GM19452 (cell line): ENCODE measurements around the gene ADRB1.
A peak's percentile ranks its signal among the peaks of the same experiment; 100 is the strongest.

Source experiments
- ATAC-seq: cut with Tn5 transposase; IDR thresholded peaks from one replicate; pipeline ENCODE4 v1.9.1; 2021; ENCODE audit not compliant: unreplicated experiment

The ADRB1 gene

GRCh38 chr10:114043532-114044246 is at the start of gene ADRB1:
ADRB1 (plus strand) TSS chr10:114043866; CDS start chr10:114044133, 267 bp downstream.
- ATAC-seq: no peak

GRCh38 chr10:113995201-113995600 is 48.5 kb upstream of the ADRB1 start:
- ATAC-seq: no peak

- no peak for ATAC-seq
These were observed 46.2 kb upstream of the ADRB1 start for GRCh38 chr10:113997428-113997827.

- no peak for ATAC-seq
These were observed 44.1 kb upstream of the ADRB1 start for GRCh38 chr10:113999531-113999930.

- ATAC-seq: no peak
These were observed 43.1 kb upstream of the ADRB1 start for GRCh38 chr10:114000457-114001010.

GRCh38 chr10:114002422-114002821 is 41.2 kb upstream of the ADRB1 start:
- no peak for ATAC-seq

GRCh38 chr10:114003161-114003941 is 40.3 kb upstream of the ADRB1 start:
- no peak for ATAC-seq

GRCh38 chr10:114009281-114009996 is 34.2 kb upstream of the ADRB1 start:
- no peak for ATAC-seq

- ATAC-seq: no peak
These were observed 33.4 kb upstream of the ADRB1 start for GRCh38 chr10:114010316-114010715.

GRCh38 chr10:114012650-114013049 is 31.0 kb upstream of the ADRB1 start:
- ATAC-seq: no peak

GRCh38 chr10:114015708-114016107 is 28.0 kb upstream of the ADRB1 start:
- ATAC-seq: no peak

GRCh38 chr10:114017271-114017670 is 26.4 kb upstream of the ADRB1 start:
- ATAC-seq: no peak

GRCh38 chr10:114017873-114018272 is 25.8 kb upstream of the ADRB1 start:
- no peak for ATAC-seq

GRCh38 chr10:114019226-114019625 is 24.4 kb upstream of the ADRB1 start:
- no peak for ATAC-seq

GRCh38 chr10:114021154-114021553 is 22.5 kb upstream of the ADRB1 start:
- ATAC-seq: no peak

- no peak for ATAC-seq
These were observed 21.7 kb upstream of the ADRB1 start for GRCh38 chr10:114021717-114022680.

- ATAC-seq: no peak
These were observed 20.7 kb upstream of the ADRB1 start for GRCh38 chr10:114022766-114023597.

- peak; percentile 89 for ATAC-seq
These were observed 18.6 kb upstream of the ADRB1 start for GRCh38 chr10:114024876-114025610.
